Endometrial microvascular endothelial cells (primary cell): ENCODE data around the gene SOX18. TPM values are rescaled to one million over a fixed set of nuclear protein-coding genes. Genes with fewer than 3 reads are reported as not detected.

Source experiments
- in situ Hi-C: cut with HindIII; loops from 2 replicates; pipeline ENCODE4 v1.10.0; 2017; ENCODE audit warnings: low sequenced_read_pairs, low pct_unique_long_range_greater_than_20kb; ENCODE audit errors: inconsistent ontology term
- total RNA-seq: library from RNA; depleted of rRNA; stranded (reverse); fragments of >200 nt; gene quantifications from one replicate; pipeline ENCODE4 v1.2.3, GENCODE V29; 2015; ENCODE audit errors: inconsistent ontology term

SOX18 gene
- total RNA-seq, 1 donor from 2014 or later: 0.37 TPM

DNA sequence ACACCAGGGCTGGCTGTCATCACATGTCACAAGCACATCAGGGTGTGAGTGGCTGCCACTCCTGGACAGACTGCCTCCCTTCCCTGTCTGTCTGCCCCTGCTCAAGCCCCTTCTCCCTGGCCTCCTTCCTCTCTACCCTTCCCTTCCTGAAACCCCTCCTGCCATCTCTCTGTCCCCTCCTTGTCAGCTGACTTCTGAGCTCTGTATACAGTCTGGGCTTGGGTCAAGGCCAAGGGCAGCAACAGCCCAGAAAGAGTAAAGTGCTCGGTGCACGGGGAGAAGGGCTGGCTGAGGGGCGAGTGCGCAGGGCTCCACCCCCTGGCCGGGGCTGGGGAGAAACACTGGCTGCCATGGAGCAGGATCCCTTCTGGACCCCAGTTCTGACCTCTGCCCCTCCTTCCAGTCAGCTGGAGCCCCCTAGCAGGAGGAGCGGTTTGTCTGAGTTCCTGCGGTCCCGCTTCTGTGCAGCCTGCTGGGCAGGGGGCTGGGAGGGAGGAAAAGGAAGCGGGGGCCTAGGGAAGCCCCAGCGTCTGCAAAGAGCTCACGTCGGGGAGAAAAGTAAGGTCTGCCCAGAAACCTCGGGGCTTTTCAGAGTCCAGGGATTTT, 32.8 kb upstream of the SOX18 start:
- in situ Hi-C loops: no loop called here

- in situ Hi-C loops: no loop called here
Measured at GRCh38 chr20:64081624-64081964, 32.2 kb upstream of the SOX18 start.

GRCh38 chr20:64080813-64081623, 31.6 kb upstream of the SOX18 start:
- in situ Hi-C loops: no loop called here

DNA sequence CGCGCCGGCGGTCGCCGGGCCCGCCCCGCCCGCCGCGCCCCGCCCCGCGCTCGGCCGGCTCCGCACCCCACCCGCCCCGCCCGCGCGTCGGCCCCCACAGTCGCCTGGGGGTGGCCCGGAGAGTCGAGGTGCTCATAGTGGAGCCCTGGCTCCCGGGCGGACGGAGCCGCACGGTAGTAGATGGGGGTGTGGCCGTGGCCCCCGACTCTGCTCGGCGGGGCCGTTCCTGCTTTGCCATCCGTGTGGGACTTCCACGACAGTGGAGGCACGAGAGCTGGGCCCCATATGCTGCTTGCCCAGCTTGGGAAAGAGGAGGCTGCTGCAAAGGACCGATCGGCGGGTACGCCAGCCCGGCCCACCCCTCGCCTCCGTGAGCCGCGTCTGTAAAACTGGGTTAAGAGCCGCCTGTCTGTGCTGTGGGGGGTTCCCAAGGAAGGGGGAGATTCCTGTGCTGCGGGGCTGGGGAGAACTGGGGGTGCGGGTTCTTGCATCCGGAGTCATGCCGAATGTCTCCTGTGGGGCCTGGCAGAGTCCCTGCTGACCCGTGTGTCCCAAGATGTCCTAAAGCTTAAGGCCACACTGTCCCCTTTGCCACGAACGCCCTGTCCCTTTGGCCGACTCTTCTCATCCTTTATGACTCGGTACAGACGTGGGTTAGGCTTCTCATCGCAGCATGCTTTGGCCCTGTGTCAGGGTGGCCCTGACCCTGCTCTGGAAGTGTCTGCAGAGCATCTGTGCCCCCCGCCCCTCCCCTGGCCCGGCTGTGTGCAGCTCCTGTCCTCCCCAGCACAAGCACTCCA, 30.8 kb upstream of the SOX18 start, which contains the start of gene OPRL1:
TSS of gene OPRL1 (plus strand) at position 70 of the 800 bp plus-strand sequence. CDS start 12,639 bp downstream, outside the sequence.
- in situ Hi-C loops: no loop called here

GRCh38 chr20:64079273-64080012, 30.0 kb upstream of the SOX18 start, which contains the start of gene RGS19:
Gene RGS19 (minus strand): TSS chr20:64079518. CDS start chr20:64076886, 2,632 bp downstream.
- in situ Hi-C loops: no loop called here

GRCh38 chr20:64078934-64079272, 29.5 kb upstream of the SOX18 start:
- in situ Hi-C loops: no loop called here

- in situ Hi-C loops: no loop called here
Measured at GRCh38 chr20:64077876-64078551, 28.6 kb upstream of the SOX18 start.

DNA sequence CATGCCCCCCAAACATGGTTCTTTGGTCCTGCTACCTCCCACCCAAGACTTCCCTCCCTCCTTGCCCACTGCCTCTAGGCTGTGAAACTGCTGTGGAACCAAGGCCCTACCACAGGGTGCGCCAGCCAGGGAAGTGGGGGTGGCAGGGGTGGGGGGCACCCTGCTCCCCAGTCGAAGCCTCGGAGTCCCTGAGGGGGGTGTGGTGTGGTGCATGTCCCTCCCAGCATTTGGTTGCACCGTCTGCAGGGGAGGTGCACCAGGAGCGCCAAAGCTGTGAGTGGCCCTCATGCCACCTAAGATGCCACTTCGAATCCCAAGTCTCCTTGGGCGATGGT, 28.1 kb upstream of the SOX18 start:
- in situ Hi-C loops: no loop called here

GRCh38 chr20:64077094-64077493, 27.7 kb upstream of the SOX18 start:
- in situ Hi-C loops: no loop called here

DNA sequence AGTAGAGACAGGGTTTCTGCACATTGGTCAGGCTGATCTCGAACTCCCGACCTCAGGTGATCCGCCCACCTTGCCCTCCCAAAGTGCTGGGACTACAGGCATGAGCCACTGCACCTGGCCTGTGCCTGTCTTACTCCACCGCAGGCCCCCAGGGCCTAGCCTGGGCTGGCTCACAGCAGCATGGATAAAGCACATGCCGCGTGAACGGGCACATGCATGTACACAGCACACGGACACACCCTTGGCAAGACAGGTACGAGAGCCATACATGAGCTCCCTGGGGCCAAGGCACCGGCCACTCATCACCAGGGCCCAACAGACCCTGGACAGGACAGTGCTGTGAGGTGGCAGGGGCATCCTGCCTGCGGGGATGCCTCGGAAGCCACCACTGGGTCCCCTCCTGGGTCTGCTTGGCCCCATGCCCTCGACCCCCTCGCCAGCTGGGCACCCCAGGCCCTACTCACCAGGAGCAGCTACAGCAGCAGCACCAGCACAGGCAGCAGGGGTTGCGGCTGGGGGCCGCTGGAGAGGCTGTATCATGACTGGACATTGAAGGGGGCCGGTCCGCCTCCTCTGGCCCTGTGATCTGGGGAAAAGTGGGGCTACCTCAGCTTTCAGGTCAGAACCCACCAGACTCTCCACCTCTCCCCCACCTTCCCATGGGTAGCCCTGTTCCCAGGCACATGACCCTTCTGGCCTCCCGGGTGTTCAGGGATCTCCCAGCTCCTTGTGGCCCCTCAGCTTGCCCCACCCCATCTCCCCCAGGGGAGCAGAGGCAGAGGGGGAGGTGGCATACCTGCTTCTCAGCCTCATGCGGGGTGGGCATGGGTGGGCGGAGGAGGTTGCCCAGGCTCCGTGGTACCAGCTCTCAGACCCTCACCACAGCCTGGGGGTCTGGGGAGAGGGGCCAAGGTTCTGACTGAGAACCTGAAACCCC, 26.9 kb upstream of the SOX18 start:
- in situ Hi-C loops: no loop called here

- in situ Hi-C loops: no loop called here
Measured at GRCh38 chr20:64075556-64075955, 26.1 kb upstream of the SOX18 start.

DNA sequence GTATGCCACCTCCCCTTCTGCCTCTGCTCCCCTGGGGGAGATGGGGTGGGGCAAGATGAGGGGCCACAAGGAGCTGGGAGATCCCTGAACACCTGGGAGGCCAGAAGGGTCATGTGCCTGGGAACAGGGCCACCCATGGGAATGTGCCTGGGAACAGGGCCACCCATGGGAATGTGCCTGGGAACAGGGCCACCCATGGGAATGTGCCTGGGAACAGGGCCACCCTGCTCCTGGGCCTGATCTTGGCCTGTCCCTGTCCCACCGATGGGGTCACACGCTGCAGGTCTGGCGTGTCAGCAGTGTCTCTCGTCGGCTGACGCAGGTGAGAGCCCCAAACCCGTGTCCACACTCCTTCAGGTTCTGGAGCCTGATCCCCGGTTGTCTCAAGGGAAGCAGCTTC, 25.5 kb upstream of the SOX18 start:
- in situ Hi-C loops: no loop called here

GRCh38 chr20:64074184-64074789, 24.8 kb upstream of the SOX18 start:
- in situ Hi-C loops: no loop called here

GRCh38 chr20:64073476-64074183, 24.2 kb upstream of the SOX18 start:
- in situ Hi-C loops: no loop called here

DNA sequence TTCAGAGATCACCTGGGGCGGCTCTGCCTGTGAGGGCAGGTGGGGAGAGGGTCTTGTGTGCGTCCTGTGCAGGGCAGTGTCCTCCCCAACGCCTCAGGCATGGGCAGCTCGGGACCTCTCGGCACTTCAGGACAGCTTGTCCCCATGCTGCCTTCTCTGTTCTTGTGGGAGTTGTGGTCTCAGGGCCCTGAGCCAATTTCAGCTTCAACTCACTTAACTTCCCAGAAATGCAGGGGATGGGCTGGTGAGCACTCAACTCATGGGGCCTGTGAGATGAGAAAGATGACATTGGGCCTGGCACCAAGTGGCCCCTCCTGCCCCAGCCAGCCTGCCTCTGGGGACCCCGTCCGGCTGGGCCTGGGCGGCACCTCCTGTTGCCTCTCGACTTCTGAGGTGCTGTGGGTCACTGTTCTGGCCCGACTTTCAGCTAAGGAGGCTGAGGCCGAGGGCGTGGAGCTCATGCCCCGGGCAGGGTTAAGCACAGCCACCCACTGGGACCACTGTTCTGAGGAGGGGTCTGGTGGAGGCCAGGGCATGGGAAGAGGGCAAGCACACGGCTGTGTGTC, 23.1 kb upstream of the SOX18 start:
- in situ Hi-C loops: no loop called here
